T follicular helper cell (primary cell): ENCODE data around the gene KCNJ10.

Experiments used
- DNase-seq: peaks from one replicate; pipeline ENCODE4 v3.0.0-alpha.2; 2020; ENCODE audit warnings: low read depth

The KCNJ10 gene

DNA sequence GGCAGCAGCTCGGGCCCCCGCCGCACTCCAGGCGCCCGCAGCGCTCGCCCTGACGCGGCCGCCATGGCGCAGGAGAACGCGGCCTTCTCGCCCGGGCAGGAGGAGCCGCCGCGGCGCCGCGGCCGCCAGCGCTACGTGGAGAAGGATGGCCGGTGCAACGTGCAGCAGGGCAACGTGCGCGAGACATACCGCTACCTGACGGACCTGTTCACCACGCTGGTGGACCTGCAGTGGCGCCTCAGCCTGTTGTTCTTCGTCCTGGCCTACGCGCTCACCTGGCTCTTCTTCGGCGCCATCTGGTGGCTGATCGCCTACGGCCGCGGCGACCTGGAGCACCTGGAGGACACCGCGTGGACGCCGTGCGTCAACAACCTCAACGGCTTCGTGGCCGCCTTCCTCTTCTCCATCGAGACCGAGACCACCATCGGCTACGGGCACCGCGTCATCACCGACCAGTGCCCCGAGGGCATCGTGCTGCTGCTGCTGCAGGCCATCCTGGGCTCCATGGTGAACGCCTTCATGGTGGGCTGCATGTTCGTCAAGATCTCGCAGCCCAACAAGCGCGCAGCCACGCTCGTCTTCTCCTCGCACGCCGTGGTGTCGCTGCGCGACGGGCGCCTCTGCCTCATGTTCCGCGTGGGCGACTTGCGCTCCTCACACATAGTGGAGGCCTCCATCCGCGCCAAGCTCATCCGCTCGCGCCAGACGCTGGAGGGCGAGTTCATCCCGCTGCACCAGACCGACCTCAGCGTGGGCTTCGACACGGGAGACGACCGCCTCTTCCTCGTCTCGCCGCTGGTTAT is 14.2 kb upstream of the KCNJ10 start:
- DNase-seq, result peak; percentile 61

- no peak for DNase-seq
Observed at GRCh38 chr1:160082926-160083325, 13.0 kb upstream of the KCNJ10 start.

GRCh38 chr1:160082487-160082886 is 12.5 kb upstream of the KCNJ10 start:
- DNase-seq, result no peak

DNA sequence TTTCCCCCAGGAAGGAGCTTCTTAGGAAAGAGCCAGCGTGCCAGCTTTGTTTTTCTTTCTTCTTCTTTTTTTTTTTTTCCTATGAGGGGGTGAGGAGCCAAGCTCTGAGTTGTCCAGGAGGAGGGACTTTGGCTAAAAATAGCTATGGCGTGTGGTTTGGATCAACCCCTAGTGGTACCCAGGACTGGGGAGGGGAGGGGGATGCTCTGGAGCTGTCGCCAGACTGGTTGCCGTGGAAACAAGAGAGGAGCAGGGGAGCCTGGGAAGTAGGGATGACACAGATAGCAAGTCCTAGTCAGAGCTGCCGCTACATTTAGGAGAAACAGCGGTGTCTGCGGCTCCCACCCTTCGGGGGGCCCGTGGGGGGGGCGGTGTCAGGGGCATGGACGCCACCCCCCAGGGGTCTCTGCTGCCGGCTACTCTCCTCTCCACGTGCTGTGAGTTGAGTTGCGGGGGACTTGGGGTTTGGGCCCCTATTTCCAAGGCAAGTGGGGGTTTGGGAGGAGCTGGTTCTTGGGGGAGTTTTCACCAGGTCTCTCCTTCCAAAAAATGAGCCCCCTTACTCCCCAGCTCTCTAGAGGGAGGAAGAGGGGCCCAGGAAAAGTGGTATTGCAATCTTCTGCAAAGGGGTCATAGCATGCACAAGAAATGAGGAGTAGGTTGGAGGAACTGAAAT is 11.4 kb upstream of the KCNJ10 start, which contains the start of gene KCNJ9:
KCNJ9 (plus strand) TSS at position 278 of the 676 bp plus-strand sequence. CDS start 2,493 bp downstream, outside the sequence.
- DNase-seq, result no peak

- DNase-seq, result no peak
Observed at GRCh38 chr1:160080381-160081100, 10.6 kb upstream of the KCNJ10 start.

DNA sequence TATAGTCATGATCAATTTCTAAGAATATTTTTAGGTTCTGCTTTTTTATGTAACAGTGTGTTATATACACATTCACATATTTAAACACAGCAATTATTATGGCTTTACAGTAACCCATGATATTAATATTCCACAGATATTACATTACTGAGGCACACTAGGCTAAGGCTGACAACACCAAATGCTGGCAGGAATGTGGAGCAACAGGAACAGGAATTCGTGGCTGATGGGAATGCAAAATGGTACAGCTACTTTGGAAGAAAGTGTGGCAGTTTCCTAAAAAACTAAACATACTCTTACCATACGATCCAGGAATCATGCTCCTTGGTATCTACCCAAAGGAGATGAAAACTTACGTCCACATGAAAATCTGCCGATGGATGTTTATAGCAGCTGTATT is 9.5 kb upstream of the KCNJ10 start:
- no peak for DNase-seq

- peak; percentile 37 for DNase-seq
Observed at GRCh38 chr1:160078512-160079195, 8.7 kb upstream of the KCNJ10 start.

DNA sequence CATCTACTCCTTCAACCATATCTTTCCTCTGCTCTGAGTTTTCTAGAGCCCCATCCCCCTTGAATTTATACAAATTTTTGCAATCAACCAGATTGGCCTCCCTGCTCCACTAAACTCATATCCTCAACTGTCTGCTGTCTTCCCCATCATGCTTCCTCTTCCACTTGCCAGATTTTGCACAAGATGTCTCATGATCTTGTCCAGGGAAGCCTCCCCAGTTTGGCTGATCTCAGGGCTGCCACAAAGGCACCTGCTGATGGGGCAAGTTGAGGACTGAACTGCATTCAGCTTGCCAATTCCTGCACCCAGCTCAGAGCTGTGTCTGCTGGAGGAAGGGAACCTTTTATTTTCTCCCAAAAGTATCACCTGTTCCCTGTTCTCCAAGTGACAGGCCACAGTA is 7.5 kb upstream of the KCNJ10 start:
- DNase-seq, result no peak

DNA sequence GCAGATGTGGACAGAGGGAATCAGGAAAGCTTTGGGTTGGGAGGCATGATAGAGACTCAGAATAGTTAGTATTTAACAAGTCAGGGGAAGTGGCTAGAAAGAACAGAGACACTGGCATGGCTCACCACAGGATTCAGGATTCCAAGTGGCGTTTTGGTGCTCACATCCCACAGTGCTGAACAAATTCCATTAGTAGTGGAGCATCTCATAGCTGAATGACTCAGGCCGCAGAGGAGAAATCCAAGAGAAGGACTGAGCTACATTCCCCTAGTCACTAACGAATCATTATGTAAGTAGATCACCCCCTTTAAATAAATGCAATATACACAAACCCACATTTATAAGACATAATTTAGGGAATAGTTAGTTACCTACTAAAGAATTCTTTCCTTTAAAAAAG is 6.3 kb upstream of the KCNJ10 start:
- DNase-seq, result no peak

GRCh38 chr1:160075836-160076235 is 5.9 kb upstream of the KCNJ10 start:
- no peak for DNase-seq

DNA sequence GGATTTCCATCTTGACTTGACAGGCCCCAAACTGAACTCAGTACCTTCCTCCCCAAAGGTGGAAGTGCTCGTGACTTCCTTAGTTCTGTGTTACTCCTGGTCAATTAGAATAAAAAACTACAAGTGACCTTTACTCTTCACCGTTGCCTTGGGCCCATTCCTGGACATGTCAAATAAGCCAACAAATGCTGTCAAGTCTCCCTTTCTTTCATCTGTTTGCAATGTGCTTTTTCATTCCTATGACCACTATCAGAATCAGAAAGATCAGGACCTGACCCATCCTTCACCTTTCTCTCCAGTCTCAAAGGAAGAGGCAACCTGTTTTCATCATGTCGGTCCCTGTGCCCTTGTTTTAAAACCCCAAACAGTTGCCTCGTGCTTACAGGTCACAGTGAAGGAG is 4.9 kb upstream of the KCNJ10 start:
- DNase-seq, result no peak

GRCh38 chr1:160071289-160071688 is 1.3 kb upstream of the KCNJ10 start:
- no peak for DNase-seq

GRCh38 chr1:160070243-160071163 is 543 bp upstream of the KCNJ10 start:
- peak; percentile 68 for DNase-seq

DNA sequence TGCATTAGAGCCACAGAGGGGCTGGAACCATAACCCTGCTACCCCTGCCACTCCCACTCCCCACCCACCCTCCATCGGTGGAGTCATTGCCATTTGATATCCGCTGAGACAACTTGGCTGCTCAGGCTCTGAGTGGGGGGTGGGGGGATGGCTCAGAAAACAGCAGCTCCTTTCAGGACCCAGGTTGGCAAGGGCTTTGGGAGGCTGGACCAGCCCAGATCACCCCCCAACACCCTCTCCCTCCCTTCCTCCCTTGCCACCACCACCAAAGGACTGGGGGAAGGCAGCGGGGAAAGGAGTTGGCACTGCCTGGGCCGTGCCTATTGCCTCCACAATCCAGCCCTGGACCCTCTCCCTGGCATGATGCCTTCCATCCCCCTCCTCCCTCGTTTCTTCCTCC is 1.7 kb downstream of the KCNJ10 start:
- DNase-seq, result no peak

- DNase-seq, result no peak
Observed at GRCh38 chr1:160066829-160067745, 2.9 kb downstream of the KCNJ10 start.

DNA sequence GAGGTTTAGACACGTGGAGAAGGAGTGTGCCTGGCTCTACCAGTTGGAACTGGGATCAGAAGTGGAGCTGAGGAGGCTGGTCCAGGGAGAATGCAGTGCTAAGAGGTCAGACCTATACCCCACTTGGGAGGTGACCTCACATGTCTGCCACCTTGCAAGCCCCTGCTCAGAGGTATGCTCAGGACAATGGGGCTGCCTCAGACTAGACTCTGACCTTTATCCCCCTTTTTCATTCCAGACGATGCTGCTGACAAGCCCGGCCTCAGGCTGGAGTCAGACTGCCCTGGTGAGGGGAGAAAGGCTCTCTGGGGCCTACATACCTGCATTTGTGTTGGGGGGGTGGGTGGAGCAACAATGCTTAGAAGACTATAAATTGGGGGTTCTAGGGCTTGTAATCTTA is 5.2 kb downstream of the KCNJ10 start:
- no peak for DNase-seq

DNA sequence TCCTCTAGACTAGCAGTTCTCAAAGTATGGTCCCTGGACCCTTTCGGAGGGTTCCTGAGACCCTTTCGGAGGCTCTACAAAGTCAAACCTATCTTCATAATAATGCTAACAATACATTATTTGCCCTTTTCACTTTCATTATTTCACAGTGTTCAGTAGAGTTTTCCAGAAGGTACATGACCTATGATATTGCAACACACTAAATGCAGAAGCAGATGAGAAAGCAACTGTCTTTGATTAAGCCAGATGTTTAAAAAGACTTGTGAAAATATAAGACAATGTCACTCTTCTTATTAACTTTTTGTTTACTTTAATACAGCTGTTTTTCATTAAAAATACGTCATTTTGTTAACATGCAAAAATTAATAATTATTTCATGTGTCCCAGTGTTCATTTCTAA is 5.8 kb downstream of the KCNJ10 start:
- DNase-seq, result no peak

DNA sequence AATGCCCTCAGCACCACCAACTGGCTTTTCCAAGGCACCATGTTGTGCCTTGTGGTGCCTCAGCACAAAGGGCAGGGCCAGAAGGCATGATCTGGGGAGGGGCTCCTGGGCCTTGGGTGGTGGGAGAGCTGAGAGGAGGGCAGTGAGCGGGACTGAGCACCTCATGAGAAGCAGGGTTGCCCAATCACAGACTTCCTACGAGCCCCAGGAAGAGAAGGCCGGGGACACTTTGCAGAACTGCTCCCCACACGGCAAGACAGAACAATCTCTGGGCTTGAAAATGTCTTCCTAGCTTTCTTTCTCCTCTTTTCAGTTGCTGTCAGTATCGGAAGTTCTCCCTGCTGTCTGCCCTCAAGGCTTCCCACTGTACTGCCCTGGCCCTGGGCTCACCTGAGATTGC is 6.8 kb downstream of the KCNJ10 start:
- no peak for DNase-seq

- DNase-seq, result no peak
Observed at GRCh38 chr1:160062230-160062532, 7.8 kb downstream of the KCNJ10 start.
